Glomerular visceral epithelial cell (primary cell): ENCODE data around the gene IL31.
A peak's percentile ranks its signal among the peaks of the same experiment; 100 is the strongest.

Source experiments
- DNase-seq: peaks from one replicate; pipeline ENCODE4 v3.0.0-alpha.2; 2016; ENCODE audit errors: extremely low spot score

The IL31 gene

GRCh38 chr12:122155705-122156104 is 18.3 kb downstream of the IL31 start:
- DNase-seq: no peak

GRCh38 chr12:122152754-122153153 is 21.3 kb downstream of the IL31 start:
- DNase-seq: no peak

GRCh38 chr12:122150127-122150681 is 23.8 kb downstream of the IL31 start:
- DNase-seq: no peak

GRCh38 chr12:122148657-122149056 is 25.4 kb downstream of the IL31 start:
- no peak for DNase-seq

- DNase-seq: no peak
These were observed 26.3 kb downstream of the IL31 start for GRCh38 chr12:122147514-122148290.

GRCh38 chr12:122145505-122146330 is 28.3 kb downstream of the IL31 start:
- no peak for DNase-seq

GRCh38 chr12:122144885-122145284 is 29.1 kb downstream of the IL31 start:
- no peak for DNase-seq

GRCh38 chr12:122142857-122143256 is 31.2 kb downstream of the IL31 start:
- no peak for DNase-seq

- no peak for DNase-seq
These were observed 31.9 kb downstream of the IL31 start for GRCh38 chr12:122141911-122142725.

- DNase-seq: no peak
These were observed 33.4 kb downstream of the IL31 start for GRCh38 chr12:122140467-122141257.

GRCh38 chr12:122139941-122140340 is 34.1 kb downstream of the IL31 start:
- no peak for DNase-seq

- no peak for DNase-seq
These were observed 34.8 kb downstream of the IL31 start for GRCh38 chr12:122139266-122139665.

- DNase-seq: no peak
These were observed 35.4 kb downstream of the IL31 start for GRCh38 chr12:122138616-122139015.

GRCh38 chr12:122138181-122138580 is 35.8 kb downstream of the IL31 start:
- no peak for DNase-seq

GRCh38 chr12:122137681-122138080 is 36.3 kb downstream of the IL31 start:
- no peak for DNase-seq

GRCh38 chr12:122137229-122137628 is 36.8 kb downstream of the IL31 start:
- DNase-seq: no peak

GRCh38 chr12:122135437-122136031 is 38.5 kb downstream of the IL31 start:
- no peak for DNase-seq

- no peak for DNase-seq
These were observed 40.6 kb downstream of the IL31 start for GRCh38 chr12:122133192-122133950.

GRCh38 chr12:122130150-122130549 is 43.9 kb downstream of the IL31 start:
- DNase-seq: peak; percentile 56

GRCh38 chr12:122129131-122129530 is 44.9 kb downstream of the IL31 start:
- DNase-seq: no peak
